ENCODE results near the gene PARVG. TPM values are rescaled to one million over a fixed set of nuclear protein-coding genes. Genes with fewer than 3 reads are reported as not detected.

Gene PARVG
- total and polyA plus RNA-seq, 2 of the 8 experiments (the other 6 are each of a cell fraction or from before 2014, with no cell fraction given), result 0.37 to 1.5 TPM

DNA sequence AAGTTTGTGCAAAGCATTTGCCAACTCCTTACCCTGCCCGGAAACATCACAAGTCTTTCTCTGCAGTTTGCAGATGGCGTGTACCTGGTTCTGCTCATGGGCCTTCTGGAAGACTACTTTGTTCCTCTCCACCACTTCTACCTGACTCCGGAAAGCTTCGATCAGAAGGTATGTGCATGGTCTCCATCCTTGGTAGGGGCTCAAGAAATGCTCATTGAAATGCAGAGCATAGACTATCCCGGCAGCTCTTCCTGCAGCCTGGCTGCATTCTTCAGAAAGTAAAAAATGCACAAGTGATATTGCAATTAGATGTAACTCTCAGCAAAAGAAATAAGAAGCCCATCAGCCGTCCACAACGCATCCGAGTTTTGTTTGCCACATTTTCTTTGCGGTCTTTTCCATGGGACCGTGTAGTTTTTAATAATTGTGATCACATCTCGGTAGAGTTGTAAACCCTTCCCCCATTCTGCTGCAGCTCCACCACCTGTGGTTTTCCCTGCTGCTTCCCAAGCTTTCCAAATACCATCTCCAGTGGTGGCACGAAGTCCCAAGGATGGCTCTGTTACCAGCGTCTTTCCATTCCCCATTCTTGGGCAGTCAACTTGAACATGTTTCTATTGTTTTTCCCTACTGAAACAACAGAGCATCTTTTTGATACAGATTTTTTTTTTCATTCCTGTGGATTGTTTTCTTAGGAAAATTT, 22.7 kb upstream of the PARVG start (continued):
- TF ChIP-seq, protein P1, sequence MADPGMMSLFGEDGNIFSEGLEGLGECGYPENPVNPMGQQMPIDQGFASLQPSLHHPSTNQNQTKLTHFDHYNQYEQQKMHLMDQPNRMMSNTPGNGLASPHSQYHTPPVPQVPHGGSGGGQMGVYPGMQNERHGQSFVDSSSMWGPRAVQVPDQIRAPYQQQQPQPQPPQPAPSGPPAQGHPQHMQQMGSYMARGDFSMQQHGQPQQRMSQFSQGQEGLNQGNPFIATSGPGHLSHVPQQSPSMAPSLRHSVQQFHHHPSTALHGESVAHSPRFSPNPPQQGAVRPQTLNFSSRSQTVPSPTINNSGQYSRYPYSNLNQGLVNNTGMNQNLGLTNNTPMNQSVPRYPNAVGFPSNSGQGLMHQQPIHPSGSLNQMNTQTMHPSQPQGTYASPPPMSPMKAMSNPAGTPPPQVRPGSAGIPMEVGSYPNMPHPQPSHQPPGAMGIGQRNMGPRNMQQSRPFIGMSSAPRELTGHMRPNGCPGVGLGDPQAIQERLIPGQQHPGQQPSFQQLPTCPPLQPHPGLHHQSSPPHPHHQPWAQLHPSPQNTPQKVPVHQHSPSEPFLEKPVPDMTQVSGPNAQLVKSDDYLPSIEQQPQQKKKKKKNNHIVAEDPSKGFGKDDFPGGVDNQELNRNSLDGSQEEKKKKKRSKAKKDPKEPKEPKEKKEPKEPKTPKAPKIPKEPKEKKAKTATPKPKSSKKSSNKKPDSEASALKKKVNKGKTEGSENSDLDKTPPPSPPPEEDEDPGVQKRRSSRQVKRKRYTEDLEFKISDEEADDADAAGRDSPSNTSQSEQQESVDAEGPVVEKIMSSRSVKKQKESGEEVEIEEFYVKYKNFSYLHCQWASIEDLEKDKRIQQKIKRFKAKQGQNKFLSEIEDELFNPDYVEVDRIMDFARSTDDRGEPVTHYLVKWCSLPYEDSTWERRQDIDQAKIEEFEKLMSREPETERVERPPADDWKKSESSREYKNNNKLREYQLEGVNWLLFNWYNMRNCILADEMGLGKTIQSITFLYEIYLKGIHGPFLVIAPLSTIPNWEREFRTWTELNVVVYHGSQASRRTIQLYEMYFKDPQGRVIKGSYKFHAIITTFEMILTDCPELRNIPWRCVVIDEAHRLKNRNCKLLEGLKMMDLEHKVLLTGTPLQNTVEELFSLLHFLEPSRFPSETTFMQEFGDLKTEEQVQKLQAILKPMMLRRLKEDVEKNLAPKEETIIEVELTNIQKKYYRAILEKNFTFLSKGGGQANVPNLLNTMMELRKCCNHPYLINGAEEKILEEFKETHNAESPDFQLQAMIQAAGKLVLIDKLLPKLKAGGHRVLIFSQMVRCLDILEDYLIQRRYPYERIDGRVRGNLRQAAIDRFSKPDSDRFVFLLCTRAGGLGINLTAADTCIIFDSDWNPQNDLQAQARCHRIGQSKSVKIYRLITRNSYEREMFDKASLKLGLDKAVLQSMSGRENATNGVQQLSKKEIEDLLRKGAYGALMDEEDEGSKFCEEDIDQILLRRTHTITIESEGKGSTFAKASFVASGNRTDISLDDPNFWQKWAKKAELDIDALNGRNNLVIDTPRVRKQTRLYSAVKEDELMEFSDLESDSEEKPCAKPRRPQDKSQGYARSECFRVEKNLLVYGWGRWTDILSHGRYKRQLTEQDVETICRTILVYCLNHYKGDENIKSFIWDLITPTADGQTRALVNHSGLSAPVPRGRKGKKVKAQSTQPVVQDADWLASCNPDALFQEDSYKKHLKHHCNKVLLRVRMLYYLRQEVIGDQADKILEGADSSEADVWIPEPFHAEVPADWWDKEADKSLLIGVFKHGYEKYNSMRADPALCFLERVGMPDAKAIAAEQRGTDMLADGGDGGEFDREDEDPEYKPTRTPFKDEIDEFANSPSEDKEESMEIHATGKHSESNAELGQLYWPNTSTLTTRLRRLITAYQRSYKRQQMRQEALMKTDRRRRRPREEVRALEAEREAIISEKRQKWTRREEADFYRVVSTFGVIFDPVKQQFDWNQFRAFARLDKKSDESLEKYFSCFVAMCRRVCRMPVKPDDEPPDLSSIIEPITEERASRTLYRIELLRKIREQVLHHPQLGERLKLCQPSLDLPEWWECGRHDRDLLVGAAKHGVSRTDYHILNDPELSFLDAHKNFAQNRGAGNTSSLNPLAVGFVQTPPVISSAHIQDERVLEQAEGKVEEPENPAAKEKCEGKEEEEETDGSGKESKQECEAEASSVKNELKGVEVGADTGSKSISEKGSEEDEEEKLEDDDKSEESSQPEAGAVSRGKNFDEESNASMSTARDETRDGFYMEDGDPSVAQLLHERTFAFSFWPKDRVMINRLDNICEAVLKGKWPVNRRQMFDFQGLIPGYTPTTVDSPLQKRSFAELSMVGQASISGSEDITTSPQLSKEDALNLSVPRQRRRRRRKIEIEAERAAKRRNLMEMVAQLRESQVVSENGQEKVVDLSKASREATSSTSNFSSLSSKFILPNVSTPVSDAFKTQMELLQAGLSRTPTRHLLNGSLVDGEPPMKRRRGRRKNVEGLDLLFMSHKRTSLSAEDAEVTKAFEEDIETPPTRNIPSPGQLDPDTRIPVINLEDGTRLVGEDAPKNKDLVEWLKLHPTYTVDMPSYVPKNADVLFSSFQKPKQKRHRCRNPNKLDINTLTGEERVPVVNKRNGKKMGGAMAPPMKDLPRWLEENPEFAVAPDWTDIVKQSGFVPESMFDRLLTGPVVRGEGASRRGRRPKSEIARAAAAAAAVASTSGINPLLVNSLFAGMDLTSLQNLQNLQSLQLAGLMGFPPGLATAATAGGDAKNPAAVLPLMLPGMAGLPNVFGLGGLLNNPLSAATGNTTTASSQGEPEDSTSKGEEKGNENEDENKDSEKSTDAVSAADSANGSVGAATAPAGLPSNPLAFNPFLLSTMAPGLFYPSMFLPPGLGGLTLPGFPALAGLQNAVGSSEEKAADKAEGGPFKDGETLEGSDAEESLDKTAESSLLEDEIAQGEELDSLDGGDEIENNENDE (IDR thresholded peaks at IDR 0.05; ENCODE audit: insufficient replicate concordance, low read length), result no peak
